HG03066 (cell line): ENCODE measurements around the gene CTCF.

Experiments used
- ATAC-seq: cut with Tn5 transposase; IDR thresholded peaks from one replicate; pipeline ENCODE4 v1.9.1; 2021; ENCODE audit warnings: low read depth; ENCODE audit not compliant: unreplicated experiment

The CTCF gene

GRCh38 chr16:67648764-67649407, 86.6 kb downstream of the CTCF start:
- no peak for ATAC-seq

- ATAC-seq = no peak
These were observed 87.2 kb downstream of the CTCF start for GRCh38 chr16:67649494-67649931.

GRCh38 chr16:67650023-67650422, 87.7 kb downstream of the CTCF start:
- no peak for ATAC-seq

- no peak for ATAC-seq
These were observed 88.7 kb downstream of the CTCF start for GRCh38 chr16:67651039-67651438.

GRCh38 chr16:67651847-67652246, 89.5 kb downstream of the CTCF start:
- ATAC-seq = no peak

GRCh38 chr16:67652578-67653127, 90.3 kb downstream of the CTCF start:
- no peak for ATAC-seq

- no peak for ATAC-seq
These were observed 90.9 kb downstream of the CTCF start for GRCh38 chr16:67653128-67653788.

GRCh38 chr16:67653789-67654402, 91.6 kb downstream of the CTCF start:
- no peak for ATAC-seq

- ATAC-seq = no peak
These were observed 92.1 kb downstream of the CTCF start for GRCh38 chr16:67654403-67654911.

- ATAC-seq = no peak
These were observed 93.0 kb downstream of the CTCF start for GRCh38 chr16:67655363-67655762.

GRCh38 chr16:67656344-67657016, 94.2 kb downstream of the CTCF start:
- ATAC-seq = no peak

- no peak for ATAC-seq
These were observed 94.8 kb downstream of the CTCF start for GRCh38 chr16:67657017-67657608.

- ATAC-seq = no peak
These were observed 95.6 kb downstream of the CTCF start for GRCh38 chr16:67657751-67658518.

GRCh38 chr16:67658849-67659674, 96.7 kb downstream of the CTCF start:
- ATAC-seq = no peak

- ATAC-seq = peak; percentile 44
These were observed 97.6 kb downstream of the CTCF start, which contains the start of gene ACD for GRCh38 chr16:67659675-67660563. TSS of gene ACD (minus strand) at chr16:67660260. CDS start at chr16:67660220, 40 bp downstream.

GRCh38 chr16:67660564-67661028, 98.3 kb downstream of the CTCF start, which contains the start of gene PARD6A:
TSS of gene PARD6A (plus strand) at chr16:67660960. CDS start at chr16:67661039, 79 bp downstream.
- peak; percentile 73 for ATAC-seq

GRCh38 chr16:67661101-67661761, 98.9 kb downstream of the CTCF start:
- ATAC-seq = peak; percentile 5
